MM.1S (cell line): Measurements from ENCODE around the gene SDHAF1.

Source experiments
- DNase-seq: peaks from one replicate; pipeline ENCODE4 v3.0.0-alpha.2; 2015
- H2AFZ ChIP-seq: fragments of 300-600 bp; sonication (generic); 2 replicates; pipeline ENCODE4 v1.6.0; 2016; ENCODE audit warnings: antibody characterized with exemption, low read length
- H3F3A ChIP-seq: fragments of 300-600 bp; sonication (generic); 2 replicates; pipeline ENCODE4 v1.6.1; 2016; ENCODE audit warnings: mild to moderate bottlenecking, antibody characterized with exemption, low read length, moderate library complexity, mixed read lengths; ENCODE audit not compliant: insufficient read depth
- H3K27ac ChIP-seq: fragments of 300-600 bp; sonication (generic); 2 replicates; pipeline ENCODE4 v1.5.1; 2016; ENCODE audit warnings: mild to moderate bottlenecking, low read length
- H3K27me3 ChIP-seq: fragments of 300-600 bp; sonication (generic); replicated peaks from 2 replicates; pipeline ENCODE4 v1.6.0; 2016; ENCODE audit warnings: low read length; ENCODE audit not compliant: insufficient read depth
- H3K36me3 ChIP-seq: fragments of 300-600 bp; sonication (generic); replicated peaks from 2 replicates; pipeline ENCODE4 v1.6.1; 2016; ENCODE audit warnings: mild to moderate bottlenecking, low read length, mixed read lengths; ENCODE audit not compliant: insufficient read depth
- H3K4me1 ChIP-seq: fragments of 300-600 bp; sonication (generic); 2 replicates; pipeline ENCODE4 v1.6.1; 2016; ENCODE audit warnings: low read length, mixed read lengths
- H3K4me2 ChIP-seq: fragments of 300-600 bp; sonication (generic); 2 replicates; pipeline ENCODE4 v1.6.0; 2016; ENCODE audit warnings: low read depth, low read length
- H3K4me3 ChIP-seq: fragments of 300-600 bp; sonication (generic); 2 replicates; pipeline ENCODE4 v1.5.1; 2016; ENCODE audit warnings: low read length, mixed read lengths
- H3K79me2 ChIP-seq: fragments of 300-600 bp; sonication (generic); 2 replicates; pipeline ENCODE4 v1.6.1; 2016; ENCODE audit warnings: mixed run types, low read length, mixed read lengths
- H3K9ac ChIP-seq: fragments of 300-600 bp; sonication (generic); 2 replicates; pipeline ENCODE4 v1.6.1; 2016; ENCODE audit warnings: low read length, mixed read lengths
- H3K9me2 ChIP-seq: fragments of 300-600 bp; sonication (generic); replicated peaks from 2 replicates; pipeline ENCODE4 v1.6.1; 2016; ENCODE audit warnings: mild to moderate bottlenecking, low read length, mixed read lengths; ENCODE audit not compliant: insufficient read depth
- H3K9me3 ChIP-seq: fragments of 300-600 bp; sonication (generic); replicated peaks from 2 replicates; pipeline ENCODE4 v1.6.1; 2016; ENCODE audit warnings: mild to moderate bottlenecking, low read length, mixed read lengths; ENCODE audit not compliant: insufficient read depth
- H4K20me1 ChIP-seq: fragments of 300-600 bp; sonication (generic); 2 replicates; pipeline ENCODE4 v1.6.1; 2016; ENCODE audit warnings: mild to moderate bottlenecking, low read length, moderate library complexity, mixed read lengths; ENCODE audit not compliant: insufficient read depth
- EZH2 ChIP-seq: fragments of 300-600 bp; sonication (generic); optimal IDR thresholded peaks from 2 replicates; pipeline ENCODE3; 2017; ENCODE audit warnings: low read depth, mild to moderate bottlenecking, antibody characterized with exemption, low read length, mixed read lengths
- EZH2phosphoT487 ChIP-seq: fragments of 300-600 bp; sonication (generic); IDR thresholded peaks from 2 replicates; pipeline ENCODE4 v1.6.1; 2018; ENCODE audit warnings: antibody characterized with exemption, low read length
- TF ChIP-seq, protein P1 (sequence below): fragments of 300-600 bp; sonication (generic); IDR thresholded peaks from 2 replicates; pipeline ENCODE4 v1.5.1; 2016; ENCODE audit warnings: antibody characterized with exemption, low read length, mixed read lengths

SDHAF1 gene

GRCh38 chr19:35993923-35994598 is 927 bp upstream of the SDHAF1 start:
- H3F3A ChIP-seq, result no peaks in the 10 kb centered on the region
- 0 out of 2 replicates have a peak overlapping the region, but pooled peaks have one; percentile 42 for H2AFZ ChIP-seq
- no peaks in the 10 kb centered on the region for H4K20me1 ChIP-seq
- no peak overlapping the region for H3K9ac ChIP-seq
- no peak overlapping the region for H3K27ac ChIP-seq
- peaks cover 30% of the 10 kb centered on the region for H3K79me2 ChIP-seq
- peaks cover 9% of the 10 kb centered on the region for H3K4me1 ChIP-seq
- H3K27me3 ChIP-seq, result no peaks in the 10 kb centered on the region; the same call in 1 of the 2 replicates
- TF ChIP-seq EZH2 (no peak), EZH2phosphoT487 (no peak)
- TF ChIP-seq, protein P1, sequence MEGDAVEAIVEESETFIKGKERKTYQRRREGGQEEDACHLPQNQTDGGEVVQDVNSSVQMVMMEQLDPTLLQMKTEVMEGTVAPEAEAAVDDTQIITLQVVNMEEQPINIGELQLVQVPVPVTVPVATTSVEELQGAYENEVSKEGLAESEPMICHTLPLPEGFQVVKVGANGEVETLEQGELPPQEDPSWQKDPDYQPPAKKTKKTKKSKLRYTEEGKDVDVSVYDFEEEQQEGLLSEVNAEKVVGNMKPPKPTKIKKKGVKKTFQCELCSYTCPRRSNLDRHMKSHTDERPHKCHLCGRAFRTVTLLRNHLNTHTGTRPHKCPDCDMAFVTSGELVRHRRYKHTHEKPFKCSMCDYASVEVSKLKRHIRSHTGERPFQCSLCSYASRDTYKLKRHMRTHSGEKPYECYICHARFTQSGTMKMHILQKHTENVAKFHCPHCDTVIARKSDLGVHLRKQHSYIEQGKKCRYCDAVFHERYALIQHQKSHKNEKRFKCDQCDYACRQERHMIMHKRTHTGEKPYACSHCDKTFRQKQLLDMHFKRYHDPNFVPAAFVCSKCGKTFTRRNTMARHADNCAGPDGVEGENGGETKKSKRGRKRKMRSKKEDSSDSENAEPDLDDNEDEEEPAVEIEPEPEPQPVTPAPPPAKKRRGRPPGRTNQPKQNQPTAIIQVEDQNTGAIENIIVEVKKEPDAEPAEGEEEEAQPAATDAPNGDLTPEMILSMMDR, result no peak
- DNase-seq, result no peak
- peak overlapping the region; percentile 49; the same call in 1 of the 2 replicates for H3K4me2 ChIP-seq
- no peaks in the 10 kb centered on the region for H3K9me3 ChIP-seq
- H3K36me3 ChIP-seq, result no peaks in the 10 kb centered on the region
- H3K9me2 ChIP-seq, result no peaks in the 10 kb centered on the region
- H3K4me3 ChIP-seq, result no peak overlapping the region

GRCh38 chr19:35996777-35997176 is 1.8 kb downstream of the SDHAF1 start:
- Histone ChIP-seq H3K9me3 (no peaks in the 10 kb centered on the region), H4K20me1 (no peaks in the 10 kb centered on the region), H3F3A (no peaks in the 10 kb centered on the region), H2AFZ (no peak overlapping the region), H3K27me3 (no peaks in the 10 kb centered on the region), H3K79me2 (peaks cover 37% of the 10 kb centered on the region), H3K4me2 (peak overlapping the region; percentile 93; the same call in 1 of the 2 replicates), H3K4me3 (no peak overlapping the region), H3K9ac (no peak overlapping the region), H3K4me1 (peaks cover 9% of the 10 kb centered on the region), H3K27ac (no peak overlapping the region), H3K36me3 (no peaks in the 10 kb centered on the region), H3K9me2 (no peaks in the 10 kb centered on the region)
- TF ChIP-seq EZH2phosphoT487 (no peak), EZH2 (no peak)
- TF ChIP-seq, protein P1, result no peak
- DNase-seq, result no peak

GRCh38 chr19:36001605-36002004 is 6.6 kb downstream of the SDHAF1 start:
- no peak overlapping the region for H3K27ac ChIP-seq
- DNase-seq, result no peak
- no peak overlapping the region for H3K4me3 ChIP-seq
- H3K9me3 ChIP-seq, result no peaks in the 10 kb centered on the region
- H4K20me1 ChIP-seq, result no peaks in the 10 kb centered on the region
- no peaks in the 10 kb centered on the region for H3K27me3 ChIP-seq
- peaks cover 21% of the 10 kb centered on the region for H3K79me2 ChIP-seq
- H3K9me2 ChIP-seq, result no peaks in the 10 kb centered on the region
- H3K9ac ChIP-seq, result no peak overlapping the region
- H3K4me1 ChIP-seq, result peaks cover 2% of the 10 kb centered on the region; the same call in 1 of the 2 replicates
- no peak overlapping the region for H2AFZ ChIP-seq
- TF ChIP-seq EZH2phosphoT487, result no peak
- TF ChIP-seq, protein P1, result no peak
- no peak for TF ChIP-seq EZH2
- no peaks in the 10 kb centered on the region for H3K36me3 ChIP-seq
- no peak overlapping the region for H3K4me2 ChIP-seq
- no peaks in the 10 kb centered on the region for H3F3A ChIP-seq
